ENCODE data around the gene PARP9. TPM values are rescaled to one million over a fixed set of nuclear protein-coding genes. Genes with fewer than 3 reads are reported as not detected.

PARP9 gene
- total RNA-seq, 2 experiments from 2014 or later = 107 to 114 TPM

GRCh38 chr3:122488262-122488973, 75.7 kb downstream of the PARP9 start:
- H3K27ac Mint-ChIP-seq = no peak overlapping the region

GRCh38 chr3:122484985-122485384, 79.1 kb downstream of the PARP9 start:
- POLR2A ChIA-PET = no interaction called here
- no peak overlapping the region for H3K27ac Mint-ChIP-seq
- DNase-seq (no peak), ATAC-seq (ENCODE audit: low read depth) (no peak)
- H3K4me1 Mint-ChIP-seq = peaks cover 14% of the 10 kb centered on the region
- no peaks in the 10 kb centered on the region for H3K9me3 Mint-ChIP-seq
- H3K36me3 Mint-ChIP-seq = peaks cover 19% of the 10 kb centered on the region
- no peak overlapping the region for H3K4me3 Mint-ChIP-seq
- H3K27me3 Mint-ChIP-seq = no peaks in the 10 kb centered on the region

More at GRCh38 chr3:122488262-122488973, 75.7 kb downstream of the PARP9 start:
- no peak overlapping the region for H3K4me3 Mint-ChIP-seq
- no peaks in the 10 kb centered on the region for H3K9me3 Mint-ChIP-seq
- POLR2A ChIA-PET = no interaction called here
- H3K4me1 Mint-ChIP-seq = peaks cover 5% of the 10 kb centered on the region
- H3K36me3 Mint-ChIP-seq = peaks cover 34% of the 10 kb centered on the region
- DNase-seq (no peak), ATAC-seq (ENCODE audit: low read depth) (no peak)
- H3K27me3 Mint-ChIP-seq = no peaks in the 10 kb centered on the region

- peaks cover 13% of the 10 kb centered on the region for H3K36me3 Mint-ChIP-seq
- ATAC-seq (ENCODE audit: low read depth) (no peak), DNase-seq (no peak)
- no peaks in the 10 kb centered on the region for H3K27me3 Mint-ChIP-seq
- no peak overlapping the region for H3K27ac Mint-ChIP-seq
- H3K9me3 Mint-ChIP-seq = no peaks in the 10 kb centered on the region
- POLR2A ChIA-PET = no interaction called here
- peaks cover 15% of the 10 kb centered on the region for H3K4me1 Mint-ChIP-seq
- H3K4me3 Mint-ChIP-seq = no peak overlapping the region
Measured at GRCh38 chr3:122481390-122481789, 82.7 kb downstream of the PARP9 start.

Other genes starting within 250 kb of the PARP9 start
- not detected for gene CSTA, start 239.1 kb downstream of the PARP9 start, total RNA-seq
- gene MIX23, start 181.1 kb downstream of the PARP9 start, total RNA-seq = 10 to 100 TPM; 33.6 to 34.4 TPM
- gene FAM162A, start 180.1 kb downstream of the PARP9 start, total RNA-seq = 100 to 1,000 TPM; 122 to 123 TPM
- 1 to 10 TPM; 6.6 to 7.6 TPM for gene WDR5B, start 148.2 kb downstream of the PARP9 start, total RNA-seq
- 10 to 100 TPM; 53.8 to 60.6 TPM for gene KPNA1, start 49.4 kb downstream of the PARP9 start, total RNA-seq
- 100 to 1,000 TPM; 116 to 117 TPM for gene DTX3L, start within 50 bp of the PARP9 start, total RNA-seq
- 10 to 100 TPM; 49.1 to 52.8 TPM for gene PARP15, start 13.3 kb upstream of the PARP9 start, total RNA-seq
- 100 to 1,000 TPM; 128 to 129 TPM for gene PARP14, start 116.5 kb upstream of the PARP9 start, total RNA-seq
- gene HSPBAP1, start 229.5 kb upstream of the PARP9 start, total RNA-seq = 10 to 100 TPM; 11.4 to 11.9 TPM
- 1 to 10 TPM; 3.2 to 3.4 TPM for gene SLC49A4, start 230.8 kb upstream of the PARP9 start, total RNA-seq

Measured in activated naive CD8-positive, alpha-beta T cell treated with anti-CD3 and anti-CD28 coated beads, Interleukin-2, amount 10 ng/mL, durations not matched to agents 7 days and 5 days (primary cell).